ENCODE measurements around the gene NACC1. TPM values are rescaled to one million over a fixed set of nuclear protein-coding genes. Genes with fewer than 3 reads are reported as not detected.

The NACC1 gene
- total and polyA plus RNA-seq, 2 donors from 2014 or later, result 16.7 to 46.1 TPM

DNA sequence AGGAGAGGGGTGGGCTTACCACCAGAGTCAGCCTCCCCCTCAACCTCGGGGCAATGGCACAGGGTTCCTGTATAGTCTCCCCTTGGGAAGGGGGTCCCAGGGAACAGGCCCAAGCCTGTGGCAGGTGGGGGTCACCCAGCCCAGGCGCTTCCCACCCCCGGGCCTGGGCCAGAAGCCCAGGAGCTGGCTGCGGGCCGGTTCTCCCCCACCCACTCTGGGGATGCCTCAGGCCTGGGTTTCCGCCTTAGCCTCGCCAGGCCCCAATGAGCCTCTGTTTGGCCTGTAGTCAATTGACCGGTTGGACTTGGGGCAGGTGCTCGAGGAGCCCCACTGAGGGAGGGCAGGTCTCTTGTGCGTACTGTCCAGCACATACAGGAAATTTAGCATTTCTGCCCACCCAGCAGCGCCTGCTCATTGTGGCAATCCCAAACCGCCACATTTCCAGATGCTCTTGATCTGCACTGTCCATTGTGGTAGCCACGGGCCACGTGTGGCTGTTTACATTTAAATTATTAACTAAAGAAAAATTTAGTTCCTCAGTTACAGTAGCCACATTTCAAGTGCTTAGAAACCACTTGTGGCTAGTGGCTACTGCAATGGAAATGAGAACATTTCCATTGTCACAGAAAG lies 25.3 kb upstream of the NACC1 start:
- no peaks in the 10 kb centered on the region for H3K9me3 ChIP-seq (ENCODE audit: control insufficient read depth in 2 of 3, insufficient read depth in 1 of 3, low read length in 3 of 3)
- peaks cover 0 to 25% (median 18%) of the 10 kb centered on the region in 3 donors for H3K4me1 ChIP-seq (ENCODE audit: control insufficient read depth in 2 of 3, insufficient read depth in 2 of 3, low read depth in 1 of 3, low read length in 3 of 3)
- peak overlapping the region; percentile 32 to 53 for H3K27ac ChIP-seq (ENCODE audit: low read depth in 2 of 2, low read length in 2 of 2)
- FAIRE-seq (no peak), DNase-seq (peak in 1 of 5 donors; percentile 42)
- no peak overlapping the region for H3K4me3 ChIP-seq (ENCODE audit: low read length in 3 of 3)
- H3K27me3 ChIP-seq (ENCODE audit: control insufficient read depth, insufficient read depth, low read length), result peaks cover 10% of the 10 kb centered on the region
- H3K9ac ChIP-seq (ENCODE audit: low read length in 3 of 3), result no peak overlapping the region
- TF ChIP-seq, protein P1, sequence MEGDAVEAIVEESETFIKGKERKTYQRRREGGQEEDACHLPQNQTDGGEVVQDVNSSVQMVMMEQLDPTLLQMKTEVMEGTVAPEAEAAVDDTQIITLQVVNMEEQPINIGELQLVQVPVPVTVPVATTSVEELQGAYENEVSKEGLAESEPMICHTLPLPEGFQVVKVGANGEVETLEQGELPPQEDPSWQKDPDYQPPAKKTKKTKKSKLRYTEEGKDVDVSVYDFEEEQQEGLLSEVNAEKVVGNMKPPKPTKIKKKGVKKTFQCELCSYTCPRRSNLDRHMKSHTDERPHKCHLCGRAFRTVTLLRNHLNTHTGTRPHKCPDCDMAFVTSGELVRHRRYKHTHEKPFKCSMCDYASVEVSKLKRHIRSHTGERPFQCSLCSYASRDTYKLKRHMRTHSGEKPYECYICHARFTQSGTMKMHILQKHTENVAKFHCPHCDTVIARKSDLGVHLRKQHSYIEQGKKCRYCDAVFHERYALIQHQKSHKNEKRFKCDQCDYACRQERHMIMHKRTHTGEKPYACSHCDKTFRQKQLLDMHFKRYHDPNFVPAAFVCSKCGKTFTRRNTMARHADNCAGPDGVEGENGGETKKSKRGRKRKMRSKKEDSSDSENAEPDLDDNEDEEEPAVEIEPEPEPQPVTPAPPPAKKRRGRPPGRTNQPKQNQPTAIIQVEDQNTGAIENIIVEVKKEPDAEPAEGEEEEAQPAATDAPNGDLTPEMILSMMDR (IDR thresholded peaks at IDR 0.05; ENCODE audit: borderline replicate concordance, extremely low read depth, insufficient read depth), result no peak
- no peaks in the 10 kb centered on the region for H3K36me3 ChIP-seq (ENCODE audit: control insufficient read depth in 2 of 3, insufficient read depth in 3 of 3, low read length in 3 of 3)
- intact Hi-C loops (cut with DNase I), result no loop called here

DNA sequence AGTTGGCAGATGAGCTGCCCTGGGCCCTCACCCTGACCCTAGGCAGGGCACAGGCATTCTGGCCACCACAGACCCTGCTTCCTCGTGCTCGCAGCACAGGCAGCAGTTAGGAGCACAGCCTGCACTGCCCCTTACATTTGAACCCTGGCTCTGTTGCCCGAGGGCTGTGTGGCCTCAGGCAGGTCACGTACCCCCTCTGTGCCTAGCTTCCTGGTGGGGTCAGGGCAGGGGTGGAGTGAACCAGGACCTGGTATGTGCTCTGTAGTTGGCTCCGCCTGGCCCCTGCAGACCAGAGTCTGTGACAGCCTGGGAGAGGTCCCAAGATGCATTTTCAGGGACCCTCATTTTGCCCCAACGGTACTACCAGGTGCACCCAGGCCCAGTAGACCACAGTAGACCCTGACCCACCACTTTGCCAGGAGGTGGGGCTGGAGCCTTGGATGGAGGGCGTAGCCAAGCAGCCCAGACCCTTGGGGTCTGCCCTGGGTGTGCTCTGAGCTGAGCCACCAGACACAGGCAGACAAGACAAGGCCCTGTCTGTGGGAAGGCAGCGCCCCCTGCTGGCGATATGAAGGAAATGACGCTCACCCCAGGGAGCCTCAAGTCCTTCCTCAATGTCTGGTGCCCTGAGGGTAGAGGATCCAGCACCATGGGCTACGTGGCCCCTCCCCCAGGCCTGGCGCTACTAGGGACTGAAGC lies 24.5 kb upstream of the NACC1 start:
- intact Hi-C loops (cut with DNase I), result no loop called here
- no peaks in the 10 kb centered on the region for H3K36me3 ChIP-seq (ENCODE audit: control insufficient read depth in 2 of 3, insufficient read depth in 3 of 3, low read length in 3 of 3)
- TF ChIP-seq, protein P1 (IDR thresholded peaks at IDR 0.05; ENCODE audit: borderline replicate concordance, extremely low read depth, insufficient read depth), result peak; percentile 96
- no peak overlapping the region for H3K4me3 ChIP-seq (ENCODE audit: low read length in 3 of 3)
- peaks cover 10% of the 10 kb centered on the region for H3K27me3 ChIP-seq (ENCODE audit: control insufficient read depth, insufficient read depth, low read length)
- H3K9ac ChIP-seq (ENCODE audit: low read length in 3 of 3), result no peak overlapping the region
- FAIRE-seq (no peak), DNase-seq (peak; percentile 82 to 93 (median 90))
- no peaks in the 10 kb centered on the region for H3K9me3 ChIP-seq (ENCODE audit: control insufficient read depth in 2 of 3, insufficient read depth in 1 of 3, low read length in 3 of 3)
- peak overlapping the region in 1 of 2 donors; percentile 74 for H3K27ac ChIP-seq (ENCODE audit: low read depth in 2 of 2, low read length in 2 of 2)
- peaks cover 0 to 25% (median 18%) of the 10 kb centered on the region in 3 donors for H3K4me1 ChIP-seq (ENCODE audit: control insufficient read depth in 2 of 3, insufficient read depth in 2 of 3, low read depth in 1 of 3, low read length in 3 of 3)

DNA sequence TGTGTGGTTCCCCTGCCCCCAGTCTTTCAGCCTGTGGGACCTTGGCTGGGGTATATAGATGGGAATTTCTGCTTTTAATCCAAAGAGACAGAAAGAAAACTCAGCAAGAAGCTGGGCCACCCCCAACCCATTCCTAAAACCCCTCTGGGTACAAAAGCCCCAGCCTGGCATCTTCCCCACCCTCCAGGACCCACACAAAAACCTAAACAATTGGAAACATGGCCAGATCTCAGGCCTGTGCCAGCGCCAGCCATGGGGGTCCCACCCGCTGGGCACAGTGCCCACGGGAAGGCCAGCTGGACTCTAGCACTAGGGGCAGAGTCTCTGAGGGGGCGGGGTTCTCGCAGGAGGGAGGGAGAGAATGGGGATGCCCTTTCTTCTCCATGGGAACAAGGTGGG lies 24.0 kb upstream of the NACC1 start:
- H3K9ac ChIP-seq (ENCODE audit: low read length in 3 of 3), result no peak overlapping the region
- peaks cover 10% of the 10 kb centered on the region for H3K27me3 ChIP-seq (ENCODE audit: control insufficient read depth, insufficient read depth, low read length)
- TF ChIP-seq, protein P1 (IDR thresholded peaks at IDR 0.05; ENCODE audit: borderline replicate concordance, extremely low read depth, insufficient read depth), result no peak
- FAIRE-seq (no peak), DNase-seq (peak in 1 of 5 donors; percentile 67)
- no peaks in the 10 kb centered on the region for H3K9me3 ChIP-seq (ENCODE audit: control insufficient read depth in 2 of 3, insufficient read depth in 1 of 3, low read length in 3 of 3)
- no peaks in the 10 kb centered on the region for H3K36me3 ChIP-seq (ENCODE audit: control insufficient read depth in 2 of 3, insufficient read depth in 3 of 3, low read length in 3 of 3)
- H3K4me1 ChIP-seq (ENCODE audit: control insufficient read depth in 2 of 3, insufficient read depth in 2 of 3, low read depth in 1 of 3, low read length in 3 of 3), result peaks cover 0 to 27% (median 18%) of the 10 kb centered on the region in 3 donors
- intact Hi-C loops (cut with DNase I), result no loop called here
- H3K27ac ChIP-seq (ENCODE audit: low read depth in 2 of 2, low read length in 2 of 2), result peak overlapping the region in 1 of 2 donors; percentile 74
- H3K4me3 ChIP-seq (ENCODE audit: low read length in 3 of 3), result no peak overlapping the region

Data from kidney (tissue), 14 donors.